Fibroblast of skin of right quadriceps (primary cell): ENCODE results near the gene BOLL.
"Not testable (repeated sequence)": the region's sequence is repeated elsewhere in the genome, so short reads cannot be mapped to it uniquely, and the experiment has no call there.

Source experiments
- DNase-seq: peaks from one replicate; pipeline ENCODE4 v3.0.0-alpha.2; 2013

Gene BOLL

GRCh38 chr2:197705912-197706838 lies 78.9 kb downstream of the BOLL start:
- DNase-seq, result peak; percentile 7

GRCh38 chr2:197705121-197705911 lies 79.8 kb downstream of the BOLL start, which contains the start of gene MARS2:
Gene MARS2 (plus strand): TSS chr2:197705369. CDS start chr2:197705406, 37 bp downstream.
- peak; percentile 90 for DNase-seq

GRCh38 chr2:197704434-197705120 lies 80.5 kb downstream of the BOLL start:
- no peak for DNase-seq

- no peak for DNase-seq
Measured at GRCh38 chr2:197700960-197701359, 84.2 kb downstream of the BOLL start.

GRCh38 chr2:197699724-197700123 lies 85.4 kb downstream of the BOLL start:
- not testable (repeated sequence) for DNase-seq

- not testable (repeated sequence) for DNase-seq
Measured at GRCh38 chr2:197696571-197696970, 88.5 kb downstream of the BOLL start.

- not testable (repeated sequence) for DNase-seq
Measured at GRCh38 chr2:197695971-197696370, 89.1 kb downstream of the BOLL start.

GRCh38 chr2:197695206-197695605 lies 89.9 kb downstream of the BOLL start:
- not testable (repeated sequence) for DNase-seq

- DNase-seq, result peak; percentile 59
Measured at GRCh38 chr2:197677483-197677882, 107.6 kb downstream of the BOLL start.

- no peak for DNase-seq
Measured at GRCh38 chr2:197677056-197677455, 108.1 kb downstream of the BOLL start.
